ENCODE results near the gene STT3B.

The STT3B gene

DNA sequence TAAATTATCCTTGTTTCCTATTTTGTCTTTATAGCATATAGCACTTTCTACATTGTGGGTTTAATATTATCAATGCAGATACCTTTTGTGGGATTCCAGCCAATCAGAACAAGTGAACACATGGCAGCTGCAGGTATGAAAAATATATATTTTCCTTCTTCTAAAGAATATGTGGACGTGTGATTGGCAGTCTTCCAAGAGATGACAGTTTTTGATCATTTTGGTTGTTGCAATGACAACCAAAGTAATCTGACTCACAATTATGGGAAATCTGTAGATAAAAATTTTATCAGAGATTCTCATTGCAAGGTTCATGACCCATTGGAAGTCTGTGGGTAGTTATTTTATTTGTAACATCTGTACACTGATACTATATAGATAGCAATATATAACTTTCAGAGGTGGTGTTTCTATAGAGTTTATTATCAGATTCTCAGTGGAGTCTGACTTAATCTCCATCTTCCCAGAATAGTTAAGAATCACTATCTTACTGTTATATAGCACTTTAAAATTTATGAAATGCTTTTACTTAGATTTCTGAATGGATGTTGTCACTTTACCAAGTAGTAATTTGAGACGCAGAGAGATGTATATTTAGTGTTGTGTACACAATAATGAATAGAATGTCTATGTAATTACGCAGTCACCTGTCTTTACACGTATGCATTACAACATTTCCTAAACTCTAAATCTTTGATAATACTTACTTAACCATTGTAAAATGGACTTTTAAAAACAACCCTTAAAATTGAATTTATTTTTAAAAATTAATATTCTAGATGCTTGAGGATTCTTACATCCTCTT, 82.5 kb downstream of the STT3B start:
- H3K27ac ChIP-seq = no peak overlapping the region
- TF ChIP-seq, protein P1, sequence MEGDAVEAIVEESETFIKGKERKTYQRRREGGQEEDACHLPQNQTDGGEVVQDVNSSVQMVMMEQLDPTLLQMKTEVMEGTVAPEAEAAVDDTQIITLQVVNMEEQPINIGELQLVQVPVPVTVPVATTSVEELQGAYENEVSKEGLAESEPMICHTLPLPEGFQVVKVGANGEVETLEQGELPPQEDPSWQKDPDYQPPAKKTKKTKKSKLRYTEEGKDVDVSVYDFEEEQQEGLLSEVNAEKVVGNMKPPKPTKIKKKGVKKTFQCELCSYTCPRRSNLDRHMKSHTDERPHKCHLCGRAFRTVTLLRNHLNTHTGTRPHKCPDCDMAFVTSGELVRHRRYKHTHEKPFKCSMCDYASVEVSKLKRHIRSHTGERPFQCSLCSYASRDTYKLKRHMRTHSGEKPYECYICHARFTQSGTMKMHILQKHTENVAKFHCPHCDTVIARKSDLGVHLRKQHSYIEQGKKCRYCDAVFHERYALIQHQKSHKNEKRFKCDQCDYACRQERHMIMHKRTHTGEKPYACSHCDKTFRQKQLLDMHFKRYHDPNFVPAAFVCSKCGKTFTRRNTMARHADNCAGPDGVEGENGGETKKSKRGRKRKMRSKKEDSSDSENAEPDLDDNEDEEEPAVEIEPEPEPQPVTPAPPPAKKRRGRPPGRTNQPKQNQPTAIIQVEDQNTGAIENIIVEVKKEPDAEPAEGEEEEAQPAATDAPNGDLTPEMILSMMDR (conservative IDR thresholded peaks at IDR 0.05) = no peak

DNA sequence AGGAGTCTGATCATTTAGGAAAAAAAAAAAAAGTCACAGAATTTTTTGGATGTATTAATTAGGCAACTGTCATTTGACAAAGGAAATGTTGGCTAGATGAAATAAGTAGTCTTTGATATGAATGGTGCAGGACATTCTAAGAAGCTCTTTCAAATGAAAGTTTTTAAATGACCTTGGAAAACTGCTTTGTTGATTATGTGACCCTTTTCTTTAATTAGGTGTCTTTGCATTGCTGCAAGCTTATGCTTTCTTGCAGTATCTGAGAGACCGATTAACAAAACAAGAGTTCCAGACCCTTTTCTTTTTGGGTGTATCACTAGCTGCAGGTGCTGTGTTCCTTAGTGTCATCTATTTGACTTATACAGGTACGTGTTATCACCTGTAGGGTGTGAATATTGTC, 84.0 kb downstream of the STT3B start:
- no peak overlapping the region for H3K27ac ChIP-seq
- TF ChIP-seq, protein P1 (conservative IDR thresholded peaks at IDR 0.05) = no peak

- H3K27ac ChIP-seq = no peak overlapping the region
- TF ChIP-seq, protein P1 (conservative IDR thresholded peaks at IDR 0.05) = no peak
Measured at GRCh38 chr3:31620656-31621055, 87.9 kb downstream of the STT3B start.

- no peak overlapping the region for H3K27ac ChIP-seq
- TF ChIP-seq, protein P1 (conservative IDR thresholded peaks at IDR 0.05) = no peak
Measured at GRCh38 chr3:31621314-31621713, 88.6 kb downstream of the STT3B start.

- no peak overlapping the region for H3K27ac ChIP-seq
- TF ChIP-seq, protein P1 (conservative IDR thresholded peaks at IDR 0.05) = no peak
Measured at GRCh38 chr3:31622636-31623288, 90.0 kb downstream of the STT3B start.

DNA sequence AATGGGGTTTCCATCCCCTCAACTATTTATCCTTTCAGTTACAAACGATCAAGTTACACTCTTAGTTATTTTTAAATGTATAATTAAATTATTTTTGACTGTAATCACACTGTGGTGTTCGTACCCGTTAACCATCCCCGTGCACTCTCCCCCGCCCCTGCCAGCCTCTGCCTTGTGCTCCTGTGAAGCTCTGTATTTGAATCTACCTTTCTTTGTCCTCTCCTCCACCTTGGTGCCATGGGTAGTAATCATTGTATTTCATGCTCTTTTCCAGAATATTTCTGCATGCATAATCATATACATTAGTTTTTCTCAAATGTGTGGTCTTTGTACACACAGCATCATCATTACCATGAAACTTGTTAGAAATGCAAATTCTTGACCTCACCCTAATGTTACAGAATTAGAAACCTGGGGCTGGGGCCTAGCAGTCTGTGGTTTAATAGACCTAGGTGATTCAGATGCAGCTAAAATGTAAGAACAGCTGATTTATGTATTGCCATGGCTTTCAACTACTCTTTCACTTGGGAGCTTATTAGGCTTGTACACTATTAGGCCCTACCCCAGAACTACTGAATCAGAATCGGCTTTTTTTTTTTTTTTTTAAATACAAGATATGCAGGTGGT, 91.5 kb downstream of the STT3B start:
- no peak overlapping the region for H3K27ac ChIP-seq
- TF ChIP-seq, protein P1 (conservative IDR thresholded peaks at IDR 0.05) = no peak

GRCh38 chr3:31625358-31625757, 92.6 kb downstream of the STT3B start:
- TF ChIP-seq, protein P1 (conservative IDR thresholded peaks at IDR 0.05) = no peak
- no peak overlapping the region for H3K27ac ChIP-seq
